ENCODE measurements around the gene LIX1.

- no peak for TF ChIP-seq CTCF (IDR thresholded peaks at IDR 0.05)
- TF ChIP-seq POLR2A (IDR thresholded peaks at IDR 0.05): no peak
Measured at GRCh38 chr5:97044052-97044451, 98.4 kb downstream of the LIX1 start.
